Sigmoid colon (tissue), 7 donors: ENCODE measurements around the gene SLC6A3. TPM values are rescaled to one million over a fixed set of nuclear protein-coding genes. Genes with fewer than 3 reads are reported as not detected.

Source experiments
- DNase-seq: peaks from one replicate; pipeline ENCODE4 v3.0.0-alpha.2; 2019
- H3K27ac ChIP-seq, 4 donors: fragments of 200-600 bp; sonication (generic); one replicate each; pipeline ENCODE4 v1.5.1; 2016 to 2019; ENCODE audit warnings: mild to moderate bottlenecking in 1 of 4
- H3K27me3 ChIP-seq, 3 donors: fragments of 200-600 bp; sonication (generic); one replicate each; pipeline ENCODE4 v1.5.1; 2019; ENCODE audit warnings: mild to moderate bottlenecking in 1 of 3
- H3K36me3 ChIP-seq, 4 donors: fragments of 200-600 bp; sonication (generic); one replicate each; pipeline ENCODE4 v1.5.1; 2016 to 2019
- H3K4me1 ChIP-seq, 4 donors: fragments of 200-600 bp; sonication (generic); one replicate each; pipeline ENCODE4 v1.5.1; 2017 to 2019
- H3K4me3 ChIP-seq, 4 donors: fragments of 200-600 bp; sonication (generic); one replicate each; pipeline ENCODE4 v1.5.1; 2017 to 2019; ENCODE audit warnings: mild to moderate bottlenecking in 2 of 4, moderate library complexity in 1 of 4
- H3K9me3 ChIP-seq, 4 donors: fragments of 200-600 bp in 3 of 4; sonication (generic) in 3 of 4; one replicate each; pipeline versions ENCODE4 v1.5.1 to v1.6.1; 2013 to 2019
- CTCF ChIP-seq, 4 experiments: fragments of 450-650 bp in 3 of 4; fragments of 200-600 bp in 1 of 4; IDR thresholded peaks; one replicate each; pipeline ENCODE4 v1.5.1; 2016 to 2019; ENCODE audit warnings: antibody characterized with exemption in 4 of 4, mild to moderate bottlenecking in 3 of 4, moderate library complexity in 2 of 4
- EP300 ChIP-seq, 4 donors: sonication (generic); formaldehyde crosslinking; IDR thresholded peaks; one replicate each; pipeline ENCODE4 v1.6.1; 2017; ENCODE audit warnings: antibody characterized with exemption in 4 of 4
- POLR2A ChIP-seq, 2 donors: fragments of 450-650 bp; IDR thresholded peaks; one replicate each; pipeline ENCODE4 v1.6.1; 2016; ENCODE audit warnings: antibody characterized with exemption in 2 of 2, mild to moderate bottlenecking in 2 of 2, moderate library complexity in 2 of 2
- POLR2AphosphoS5 ChIP-seq, 4 donors: sonication (generic); formaldehyde crosslinking; IDR thresholded peaks; one replicate each; pipeline ENCODE4 v1.6.1; 2017; ENCODE audit warnings: antibody characterized with exemption in 4 of 4
- WGBS, 2 donors: extraction: QIAGEN DNeasy Blood & Tissue Kit; methylation state at CpG; one replicate each; pipeline ENCODE4 v1.1.7; 2013; 5-methylcytosine and 5-hydroxymethylcytosine counted together
- intact Hi-C: fragments of 100-400 bp; cut with DNase I; formaldehyde crosslinking; loops from one replicate; pipeline ENCODE4 v1.15.1; 2023
- polyA plus RNA-seq, 3 donors: library from polyadenylated mRNA; stranded (reverse); fragments of 200-250 nt; gene quantifications; one replicate each; pipeline ENCODE4 v1.2.3, GENCODE V29; 2013
- total RNA-seq, 4 donors: library from RNA; depleted of rRNA; stranded (reverse); fragments of >200 nt; gene quantifications; one replicate each; pipeline ENCODE4 v1.1.0, GENCODE V29; 2016
- donor health status: healthy with polysubstance abuse.
- donor health status: Bipolar disorder and iron deficiency.
- donor health status: healthy.

SLC6A3 gene
- total and polyA plus RNA-seq, 7 donors, result 0.06 TPM; not detected in 6

GRCh38 chr5:1420211-1421195 is 24.7 kb downstream of the SLC6A3 start:
- Histone ChIP-seq H3K27ac (no peak overlapping the region), H3K27me3 (no peaks in the 10 kb centered on the region), H3K4me3 (no peak overlapping the region), H3K4me1 (no peaks in the 10 kb centered on the region), H3K9me3 (peaks cover 0 to 2% (median 0%) of the 10 kb centered on the region in 4 donors), H3K36me3 (no peaks in the 10 kb centered on the region)
- intact Hi-C loops, result no loop called here
- 79 to 83% methylated on average over 23 of the region's 23 CpGs for WGBS, 2 donors
- DNase-seq, result peak; percentile 44
- no peak for TF ChIP-seq CTCF (IDR thresholded peaks at IDR 0.05)
- TF ChIP-seq EP300 (IDR thresholded peaks at IDR 0.05), result no peak
- TF ChIP-seq POLR2AphosphoS5 (IDR thresholded peaks at IDR 0.05), result no peak
- TF ChIP-seq POLR2A (IDR thresholded peaks at IDR 0.05), result no peak

GRCh38 chr5:1419476-1420210 is 25.6 kb downstream of the SLC6A3 start:
- Histone ChIP-seq H3K4me1 (no peaks in the 10 kb centered on the region), H3K4me3 (no peak overlapping the region), H3K36me3 (no peaks in the 10 kb centered on the region), H3K27ac (no peak overlapping the region), H3K9me3 (no peaks in the 10 kb centered on the region), H3K27me3 (peaks cover 0 to under 1% (median 0%) of the 10 kb centered on the region in 3 donors)
- no peak for TF ChIP-seq POLR2AphosphoS5 (IDR thresholded peaks at IDR 0.05)
- no peak for TF ChIP-seq POLR2A (IDR thresholded peaks at IDR 0.05)
- no peak for TF ChIP-seq EP300 (IDR thresholded peaks at IDR 0.05)
- TF ChIP-seq CTCF (IDR thresholded peaks at IDR 0.05), result no peak
- DNase-seq, result peak; percentile 32
- WGBS, 2 donors, result 75 to 76% methylated on average over 11 of the region's 11 CpGs
- intact Hi-C loops, result no loop called here

GRCh38 chr5:1418921-1419280 is 26.3 kb downstream of the SLC6A3 start:
- intact Hi-C loops, result no loop called here
- DNase-seq, result no peak

More at GRCh38 chr5:1418921-1419280, 26.3 kb downstream of the SLC6A3 start:
- Histone ChIP-seq H3K4me3 (no peak overlapping the region), H3K4me1 (no peaks in the 10 kb centered on the region), H3K27ac (no peak overlapping the region), H3K27me3 (peaks cover 0 to 7% (median 0%) of the 10 kb centered on the region in 3 donors), H3K9me3 (no peaks in the 10 kb centered on the region), H3K36me3 (no peaks in the 10 kb centered on the region)
- no peak for TF ChIP-seq EP300 (IDR thresholded peaks at IDR 0.05)
- TF ChIP-seq CTCF (IDR thresholded peaks at IDR 0.05), result no peak
- TF ChIP-seq POLR2A (IDR thresholded peaks at IDR 0.05), result no peak
- TF ChIP-seq POLR2AphosphoS5 (IDR thresholded peaks at IDR 0.05), result no peak
